Smooth muscle cell (in vitro differentiated cells): ENCODE data around the gene FRYL. TPM values are rescaled to one million over a fixed set of nuclear protein-coding genes. Genes with fewer than 3 reads are reported as not detected.

Experiments used
- DNase-seq: peaks from one replicate; lab custom pipeline; 2025; ENCODE audit not compliant: unreplicated experiment; lab: John Stamatoyannopoulos, UW
- H2AFZ ChIP-seq: fragments of 200-600 bp; sonication (generic); 2 replicates; pipeline ENCODE4 v1.6.0; 2016; ENCODE audit warnings: antibody characterized with exemption, low read depth, mild to moderate bottlenecking
- H3F3A ChIP-seq: fragments of 200-600 bp; sonication (generic); 2 replicates; pipeline ENCODE4 v1.6.0; 2017; ENCODE audit warnings: antibody characterized with exemption, low read depth
- H3K27ac ChIP-seq: fragments of 200-600 bp; sonication (generic); 2 replicates; pipeline ENCODE4 v1.5.1; 2016; ENCODE audit warnings: low read depth, mild to moderate bottlenecking
- H3K27me3 ChIP-seq: fragments of 200-600 bp; sonication (generic); 2 replicates; pipeline ENCODE4 v1.6.1; 2016; ENCODE audit warnings: low read depth, mild to moderate bottlenecking
- H3K36me3 ChIP-seq: fragments of 200-600 bp; sonication (generic); 2 replicates; pipeline ENCODE4 v1.5.1; 2016; ENCODE audit warnings: low read depth
- H3K4me1 ChIP-seq: fragments of 200-600 bp; sonication (generic); 2 replicates; pipeline ENCODE4 v1.5.1; 2016; ENCODE audit warnings: low read depth
- H3K4me2 ChIP-seq: fragments of 200-600 bp; sonication (generic); 2 replicates; pipeline ENCODE4 v1.6.0; 2016; ENCODE audit warnings: mild to moderate bottlenecking
- H3K4me3 ChIP-seq: fragments of 200-600 bp; sonication (generic); 2 replicates; pipeline ENCODE4 v1.5.1; 2016; ENCODE audit warnings: mild to moderate bottlenecking
- H3K79me2 ChIP-seq: fragments of 200-600 bp; sonication (generic); 2 replicates; pipeline ENCODE4 v1.6.0; 2016; ENCODE audit warnings: low read depth, mild to moderate bottlenecking
- H3K9ac ChIP-seq: fragments of 200-600 bp; sonication (generic); 2 replicates; pipeline ENCODE4 v1.6.0; 2016; ENCODE audit warnings: low read depth
- H3K9me3 ChIP-seq: fragments of 200-600 bp; sonication (generic); replicated peaks from 2 replicates; pipeline ENCODE4 v1.5.1; 2016; ENCODE audit warnings: low read depth
- H4K20me1 ChIP-seq: fragments of 200-600 bp; sonication (generic); 2 replicates; pipeline ENCODE4 v1.6.0; 2016; ENCODE audit warnings: low read depth
- WGBS: methylation state at CpG from one replicate; pipeline ENCODE4 v1.1.7; 2016; ENCODE audit warnings: low lambda C conversion rate; 5-methylcytosine and 5-hydroxymethylcytosine counted together
- polyA plus RNA-seq: library from polyadenylated mRNA; unstranded; fragments of >200 nt; fragmentation: Nextera tagmentation; extraction: Ambion mirVana; gene quantifications from 2 replicates; pipeline ENCODE4 v1.2.1, GENCODE V29; 2016
- total RNA-seq: library from RNA; depleted of rRNA; stranded (reverse); fragments of >200 nt; gene quantifications from 2 replicates; pipeline ENCODE4 v1.2.3, GENCODE V29; 2014
- TF ChIP-seq, protein P1 (sequence below): fragments of 200-600 bp; sonication (generic); IDR thresholded peaks from 2 replicates; pipeline ENCODE4 v1.5.1; 2017; ENCODE audit warnings: borderline replicate concordance, mild to moderate bottlenecking, antibody characterized with exemption; ENCODE audit not compliant: insufficient read depth, poor library complexity, severe bottlenecking

FRYL gene
- total and polyA plus RNA-seq, 2 experiments from 2014 or later: 14.9 to 56.6 TPM

DNA sequence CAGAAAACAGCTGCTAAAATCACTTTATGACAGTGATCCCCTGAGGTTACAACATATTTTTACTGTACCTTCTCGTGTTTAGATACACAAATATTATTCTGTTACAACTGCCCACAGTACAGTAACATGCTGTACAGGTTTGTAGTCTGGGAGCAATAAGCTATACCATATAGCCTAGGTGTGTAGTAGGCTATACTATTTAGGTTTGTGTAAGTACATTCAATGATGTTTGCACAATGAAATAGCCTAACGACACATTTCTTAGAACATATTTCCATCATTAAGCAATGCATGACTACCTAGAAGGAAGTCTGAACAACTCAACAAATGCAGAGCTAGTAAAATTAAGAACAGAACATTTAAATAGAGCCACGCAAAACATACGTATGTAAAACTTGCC lies 177.3 kb downstream of the FRYL start:
- no peaks in the 10 kb centered on the region for H3K4me1 ChIP-seq
- no peaks in the 10 kb centered on the region for H3K9me3 ChIP-seq
- no peaks in the 10 kb centered on the region for H3K79me2 ChIP-seq
- no peaks in the 10 kb centered on the region for H3K27me3 ChIP-seq
- H3F3A ChIP-seq: no peaks in the 10 kb centered on the region
- peak overlapping the region; percentile 2 for H3K4me3 ChIP-seq
- WGBS: 84% methylated on average over 4 of the region's 4 CpGs
- no peaks in the 10 kb centered on the region for H3K36me3 ChIP-seq
- H3K4me2 ChIP-seq: peak overlapping the region; percentile 38
- no peak overlapping the region for H2AFZ ChIP-seq
- H3K9ac ChIP-seq: peak overlapping the region; percentile 40
- H4K20me1 ChIP-seq: no peaks in the 10 kb centered on the region
- DNase-seq: no peak
- TF ChIP-seq, protein P1, sequence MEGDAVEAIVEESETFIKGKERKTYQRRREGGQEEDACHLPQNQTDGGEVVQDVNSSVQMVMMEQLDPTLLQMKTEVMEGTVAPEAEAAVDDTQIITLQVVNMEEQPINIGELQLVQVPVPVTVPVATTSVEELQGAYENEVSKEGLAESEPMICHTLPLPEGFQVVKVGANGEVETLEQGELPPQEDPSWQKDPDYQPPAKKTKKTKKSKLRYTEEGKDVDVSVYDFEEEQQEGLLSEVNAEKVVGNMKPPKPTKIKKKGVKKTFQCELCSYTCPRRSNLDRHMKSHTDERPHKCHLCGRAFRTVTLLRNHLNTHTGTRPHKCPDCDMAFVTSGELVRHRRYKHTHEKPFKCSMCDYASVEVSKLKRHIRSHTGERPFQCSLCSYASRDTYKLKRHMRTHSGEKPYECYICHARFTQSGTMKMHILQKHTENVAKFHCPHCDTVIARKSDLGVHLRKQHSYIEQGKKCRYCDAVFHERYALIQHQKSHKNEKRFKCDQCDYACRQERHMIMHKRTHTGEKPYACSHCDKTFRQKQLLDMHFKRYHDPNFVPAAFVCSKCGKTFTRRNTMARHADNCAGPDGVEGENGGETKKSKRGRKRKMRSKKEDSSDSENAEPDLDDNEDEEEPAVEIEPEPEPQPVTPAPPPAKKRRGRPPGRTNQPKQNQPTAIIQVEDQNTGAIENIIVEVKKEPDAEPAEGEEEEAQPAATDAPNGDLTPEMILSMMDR: no peak
- peak overlapping the region; percentile 80 for H3K27ac ChIP-seq

DNA sequence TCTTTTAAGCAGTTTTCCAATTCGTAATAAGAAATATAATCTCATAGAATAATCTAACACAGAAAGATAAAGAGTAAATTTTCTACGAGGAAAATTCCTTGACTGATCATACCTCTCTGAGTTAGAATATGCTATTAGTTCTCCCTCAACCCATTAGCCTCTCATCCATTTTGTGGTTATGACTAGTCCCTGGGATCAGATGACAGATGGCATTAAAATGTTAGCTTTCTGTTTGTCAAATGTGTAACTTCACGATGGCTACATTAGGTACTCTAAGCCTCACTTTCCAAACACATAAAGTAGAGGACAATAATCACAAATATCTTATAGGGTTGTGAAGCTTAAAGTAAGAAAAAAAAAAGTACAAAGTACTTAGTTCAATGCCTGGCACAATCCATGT lies 177.9 kb downstream of the FRYL start:
- Histone ChIP-seq H4K20me1 (no peaks in the 10 kb centered on the region), H3K4me2 (peak overlapping the region; percentile 50), H3K27me3 (no peaks in the 10 kb centered on the region), H3K36me3 (no peaks in the 10 kb centered on the region), H3K4me3 (peak overlapping the region; percentile 2), H3K79me2 (no peaks in the 10 kb centered on the region), H3F3A (no peaks in the 10 kb centered on the region), H3K9ac (peak overlapping the region; percentile 40), H3K9me3 (no peaks in the 10 kb centered on the region), H2AFZ (no peak overlapping the region), H3K4me1 (no peaks in the 10 kb centered on the region), H3K27ac (peak overlapping the region; percentile 80)
- 35% methylated on average over 3 of the region's 3 CpGs for WGBS
- DNase-seq: no peak
- TF ChIP-seq, protein P1: no peak

DNA sequence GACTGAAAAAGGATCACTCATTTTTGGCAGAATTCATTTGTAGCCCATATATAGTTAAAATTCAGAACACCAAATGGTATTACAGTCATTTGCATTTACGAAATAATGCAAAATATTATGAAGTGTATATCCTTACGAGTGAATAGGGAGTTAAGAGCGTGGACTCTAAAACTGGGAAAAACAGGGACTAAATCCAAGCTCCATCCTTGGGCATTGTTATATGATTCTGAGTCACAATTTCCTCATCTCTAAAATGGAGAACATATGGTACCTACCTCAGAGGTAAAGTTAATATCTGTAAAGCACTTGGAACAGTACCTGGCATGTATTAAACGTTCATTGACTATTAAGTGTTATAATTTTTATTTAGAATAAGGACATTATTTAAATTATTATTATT lies 183.7 kb downstream of the FRYL start:
- Histone ChIP-seq H3K27ac (no peak overlapping the region), H3K9me3 (no peaks in the 10 kb centered on the region), H3K4me2 (no peak overlapping the region), H2AFZ (no peak overlapping the region), H3K9ac (no peak overlapping the region), H3K4me3 (no peak overlapping the region), H4K20me1 (no peaks in the 10 kb centered on the region), H3K36me3 (peaks cover 10% of the 10 kb centered on the region), H3K27me3 (no peaks in the 10 kb centered on the region), H3F3A (no peaks in the 10 kb centered on the region), H3K79me2 (no peaks in the 10 kb centered on the region), H3K4me1 (no peaks in the 10 kb centered on the region)
- TF ChIP-seq, protein P1: no peak
- 98% methylated on average over 4 of the region's 4 CpGs for WGBS
- DNase-seq: no peak

DNA sequence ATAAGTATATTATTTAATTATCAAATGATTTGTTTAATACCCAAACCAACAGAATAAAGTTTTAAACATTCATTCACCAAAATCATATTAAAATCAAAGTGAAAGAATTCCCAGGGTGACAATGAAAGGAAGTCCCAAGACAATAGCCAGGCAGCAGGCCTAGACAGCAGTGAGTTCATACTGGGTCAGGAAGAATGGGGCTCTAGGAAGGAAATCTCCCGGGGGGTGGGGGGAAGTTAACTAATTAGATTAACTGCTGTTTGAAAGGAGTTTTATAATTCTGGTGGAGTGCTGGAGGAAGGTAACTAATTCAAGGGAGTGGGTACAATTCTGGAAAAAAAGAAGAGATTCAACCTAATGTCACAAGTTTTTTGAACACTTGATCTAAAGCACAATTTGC lies 185.9 kb downstream of the FRYL start:
- Histone ChIP-seq H3K27ac (no peak overlapping the region), H2AFZ (no peak overlapping the region), H3K9ac (no peak overlapping the region), H3K27me3 (no peaks in the 10 kb centered on the region), H3F3A (no peaks in the 10 kb centered on the region), H3K9me3 (no peaks in the 10 kb centered on the region), H3K4me1 (no peaks in the 10 kb centered on the region), H3K79me2 (no peaks in the 10 kb centered on the region), H3K36me3 (peaks cover 10% of the 10 kb centered on the region), H3K4me3 (no peak overlapping the region), H3K4me2 (no peak overlapping the region), H4K20me1 (no peaks in the 10 kb centered on the region)
- WGBS: 57% methylated on average over 1 of the region's 1 CpG
- no peak for DNase-seq
- TF ChIP-seq, protein P1: no peak
